Mucosa of descending colon (tissue), 3 donors: Measurements from ENCODE around the gene STRIP1. TPM values are rescaled to one million over a fixed set of nuclear protein-coding genes. Genes with fewer than 3 reads are reported as not detected.

Experiments
- ATAC-seq: fragments of 200-7000 bp; cut with Tn5 transposase; one replicate; pipeline ENCODE4 v1.9.1; 2020; ENCODE audit warnings: mild to moderate bottlenecking, moderate library complexity
- DNase-seq, 3 donors: peaks; one replicate each; pipeline ENCODE4 v3.0.0-alpha.2; 2020
- H3K36me3 ChIP-seq: fragments of 200-600 bp; one replicate; pipeline ENCODE4 v1.8.0; 2021; ENCODE audit warnings: low read depth, mild to moderate bottlenecking
- H3K4me1 ChIP-seq: fragments of 200-600 bp; one replicate; pipeline ENCODE4 v1.8.0; 2021; ENCODE audit warnings: low read depth, mild to moderate bottlenecking
- H3K4me3 ChIP-seq: fragments of 200-600 bp; one replicate; pipeline ENCODE4 v1.8.0; 2021; ENCODE audit warnings: mild to moderate bottlenecking
- H3K9me3 ChIP-seq: fragments of 200-600 bp; one replicate; pipeline ENCODE4 v1.8.0; 2021; ENCODE audit warnings: mild to moderate bottlenecking
- intact Hi-C, 2 donors: fragments of 100-400 bp; cut with DNase I in 1 of 2; cut with micrococcal nuclease in 1 of 2; formaldehyde crosslinking; loops; one replicate each; pipeline versions ENCODE4 v1.11.0 to v1.11.1; 2022; cut with DNase I, micrococcal nuclease
- total RNA-seq, 3 donors: library from RNA; stranded (reverse); fragmentation: NEBNext Ultra II Directional in 2 of 3; extraction: Animal tissue kit (Norgen Biotek cat#: 25700) in 2 of 3; gene quantifications; one replicate each; pipeline versions ENCODE4 v1.2.1 to v1.2.4, GENCODE V29; 2021 to 2023
- TF ChIP-seq, protein P1 (sequence below): fragments of 200-600 bp; IDR thresholded peaks from one replicate; pipeline ENCODE4 v1.8.0; 2022; ENCODE audit warnings: antibody characterized with exemption, mild to moderate bottlenecking
- donor health status: DM: no; HTN: no; CAD: no; lungs with moderate emphysema.
- donor health status: DM: no; HTN: no; CAD: no.
- donor health status: DM: no; HTN: yes; CAD: no.

The STRIP1 gene
- total RNA-seq, 3 donors from 2014 or later, result 36.6 to 54.8 (median 43.4) TPM

GRCh38 chr1:110087812-110088738 lies 53.7 kb downstream of the STRIP1 start:
- Histone ChIP-seq H3K36me3 (no peaks in the 10 kb centered on the region), H3K9me3 (no peaks in the 10 kb centered on the region), H3K4me1 (peaks cover 6% of the 10 kb centered on the region), H3K4me3 (no peak overlapping the region)
- DNase-seq, result peak in 1 of 3 donors; percentile 74
- intact Hi-C loops, result no loop called here
- TF ChIP-seq, protein P1, sequence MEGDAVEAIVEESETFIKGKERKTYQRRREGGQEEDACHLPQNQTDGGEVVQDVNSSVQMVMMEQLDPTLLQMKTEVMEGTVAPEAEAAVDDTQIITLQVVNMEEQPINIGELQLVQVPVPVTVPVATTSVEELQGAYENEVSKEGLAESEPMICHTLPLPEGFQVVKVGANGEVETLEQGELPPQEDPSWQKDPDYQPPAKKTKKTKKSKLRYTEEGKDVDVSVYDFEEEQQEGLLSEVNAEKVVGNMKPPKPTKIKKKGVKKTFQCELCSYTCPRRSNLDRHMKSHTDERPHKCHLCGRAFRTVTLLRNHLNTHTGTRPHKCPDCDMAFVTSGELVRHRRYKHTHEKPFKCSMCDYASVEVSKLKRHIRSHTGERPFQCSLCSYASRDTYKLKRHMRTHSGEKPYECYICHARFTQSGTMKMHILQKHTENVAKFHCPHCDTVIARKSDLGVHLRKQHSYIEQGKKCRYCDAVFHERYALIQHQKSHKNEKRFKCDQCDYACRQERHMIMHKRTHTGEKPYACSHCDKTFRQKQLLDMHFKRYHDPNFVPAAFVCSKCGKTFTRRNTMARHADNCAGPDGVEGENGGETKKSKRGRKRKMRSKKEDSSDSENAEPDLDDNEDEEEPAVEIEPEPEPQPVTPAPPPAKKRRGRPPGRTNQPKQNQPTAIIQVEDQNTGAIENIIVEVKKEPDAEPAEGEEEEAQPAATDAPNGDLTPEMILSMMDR, result peak; percentile 35
- peak; percentile 66 for ATAC-seq

DNA sequence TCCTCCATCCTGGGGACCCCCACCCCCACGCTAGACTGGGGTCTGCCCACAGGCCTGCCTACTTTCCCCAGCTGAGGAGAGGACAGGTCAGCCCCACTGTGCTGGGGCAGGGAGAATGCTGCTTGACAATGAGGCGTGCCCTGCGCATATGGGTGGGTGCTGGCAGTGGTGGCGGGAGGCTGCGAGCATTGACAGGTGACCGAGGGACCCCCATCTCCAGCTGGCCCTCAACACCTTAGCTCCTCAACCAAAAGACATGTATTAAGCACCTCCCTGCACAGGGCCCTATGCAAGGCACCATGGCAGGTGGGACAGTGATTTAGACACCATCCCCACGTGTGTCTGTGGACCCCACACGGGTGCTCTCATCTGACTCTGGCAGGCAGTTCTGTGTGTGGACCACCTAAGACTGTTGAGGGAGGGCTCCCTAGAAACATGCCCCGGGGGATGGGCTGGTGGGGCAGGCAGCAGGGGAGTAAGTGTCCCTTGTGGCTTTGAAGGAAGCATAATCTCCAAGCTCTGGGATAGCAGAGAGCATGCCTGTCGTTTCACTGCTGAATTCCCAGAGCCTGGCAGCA lies 54.4 kb downstream of the STRIP1 start:
- no peak for ATAC-seq
- intact Hi-C loops, result no loop called here
- H3K9me3 ChIP-seq, result no peaks in the 10 kb centered on the region
- no peaks in the 10 kb centered on the region for H3K36me3 ChIP-seq
- TF ChIP-seq, protein P1, result no peak
- H3K4me3 ChIP-seq, result no peak overlapping the region
- peaks cover 3% of the 10 kb centered on the region for H3K4me1 ChIP-seq
- no peak for DNase-seq

DNA sequence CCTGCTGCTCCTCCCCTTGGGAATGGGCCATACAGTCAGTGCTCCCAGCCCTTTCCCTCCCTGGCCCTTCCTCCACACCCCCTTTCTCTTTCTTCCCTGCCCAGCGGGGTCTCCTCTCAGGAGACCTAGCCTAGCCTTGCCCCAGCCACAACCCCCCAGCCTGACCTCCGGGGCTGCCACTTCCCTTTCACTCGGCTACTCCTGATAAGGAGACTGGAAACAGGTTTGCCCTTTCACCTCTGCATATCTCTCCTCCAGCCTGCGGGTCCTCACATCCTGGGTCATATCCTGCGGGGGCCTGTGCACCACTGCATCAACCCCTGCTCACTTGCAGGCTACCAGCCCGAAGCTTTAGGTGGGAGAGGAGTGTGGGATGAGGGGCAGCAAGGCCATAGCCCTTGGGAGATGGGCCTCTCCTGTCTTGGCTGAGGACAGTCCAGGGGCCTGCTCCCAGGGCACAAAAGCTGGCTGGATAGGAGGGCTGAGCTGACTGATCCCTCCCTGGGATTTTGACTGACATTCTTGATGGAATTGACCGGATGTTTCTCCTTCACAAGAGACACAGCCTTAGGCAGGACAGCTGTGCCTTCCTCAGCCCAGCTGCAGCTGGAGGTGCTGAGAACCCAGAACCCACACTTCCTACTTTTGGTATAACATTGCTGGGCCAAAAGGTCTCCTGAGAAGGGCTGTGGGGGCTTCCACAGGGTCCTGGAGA lies 55.3 kb downstream of the STRIP1 start:
- ATAC-seq (no peak), DNase-seq (no peak)
- intact Hi-C loops, result no loop called here
- no peak overlapping the region for H3K4me3 ChIP-seq
- no peaks in the 10 kb centered on the region for H3K36me3 ChIP-seq
- no peaks in the 10 kb centered on the region for H3K9me3 ChIP-seq
- TF ChIP-seq, protein P1, result no peak
- H3K4me1 ChIP-seq, result no peaks in the 10 kb centered on the region

DNA sequence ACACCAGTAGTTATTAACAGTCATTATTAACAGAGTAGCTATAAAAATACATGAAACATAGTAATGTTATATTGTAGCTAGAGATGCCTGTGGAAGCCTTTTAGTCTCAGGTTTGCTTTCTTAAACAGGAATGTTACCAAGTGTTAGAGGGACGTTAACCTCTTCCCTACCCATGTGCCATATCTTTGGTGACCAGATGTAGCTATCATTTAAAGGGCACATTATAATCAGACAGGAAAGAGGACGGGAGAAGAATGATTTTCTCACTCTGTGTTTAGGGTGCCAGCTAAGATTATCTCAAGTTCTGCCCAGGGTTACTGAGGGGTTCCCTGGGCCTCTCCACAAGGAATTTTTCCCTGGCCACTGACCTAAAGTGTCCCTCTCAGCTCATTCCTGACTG lies 57.0 kb downstream of the STRIP1 start:
- no peak for ATAC-seq
- DNase-seq, result no peak
- TF ChIP-seq, protein P1, result no peak
- H3K4me1 ChIP-seq, result no peaks in the 10 kb centered on the region
- H3K4me3 ChIP-seq, result no peak overlapping the region
- intact Hi-C loops, result no loop called here
- no peaks in the 10 kb centered on the region for H3K9me3 ChIP-seq
- H3K36me3 ChIP-seq, result no peaks in the 10 kb centered on the region

DNA sequence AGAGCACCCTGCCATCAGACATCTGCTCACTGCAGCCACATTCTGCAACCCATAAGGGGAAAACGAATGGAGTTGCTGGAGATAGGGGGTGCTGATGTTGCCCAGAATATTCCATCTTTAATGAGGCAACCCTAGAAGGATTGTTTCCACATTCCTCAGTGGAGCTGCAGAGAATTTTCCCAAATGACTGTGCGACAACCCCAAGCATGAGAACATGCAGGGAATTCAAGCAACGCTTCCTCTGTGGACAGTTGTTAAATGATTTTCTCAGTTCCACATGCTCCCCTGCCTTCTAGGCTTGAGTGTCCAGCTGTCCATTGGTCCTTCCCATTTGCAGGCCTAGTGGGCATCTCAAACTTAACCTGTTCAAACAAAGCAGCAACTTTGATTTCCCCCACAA lies 57.4 kb downstream of the STRIP1 start:
- intact Hi-C loops, result no loop called here

More for the DNA sequence above, 57.4 kb downstream of the STRIP1 start:
- no peak overlapping the region for H3K4me3 ChIP-seq
- TF ChIP-seq, protein P1, result no peak
- no peaks in the 10 kb centered on the region for H3K9me3 ChIP-seq
- no peaks in the 10 kb centered on the region for H3K4me1 ChIP-seq
- ATAC-seq (no peak), DNase-seq (no peak)
- H3K36me3 ChIP-seq, result no peaks in the 10 kb centered on the region
